Measurements from ENCODE around the gene PRKN. TPM values are rescaled to one million over a fixed set of nuclear protein-coding genes. Genes with fewer than 3 reads are reported as not detected.

Gene PRKN
- total and polyA plus RNA-seq, 2 experiments from 2014 or later: 1.2 to 2.3 TPM

GRCh38 chr6:162491637-162492036 is 235.9 kb downstream of the PRKN start:
- in situ Hi-C loops (cut with MboI): no loop called here
- H2AFZ ChIP-seq: no peak overlapping the region
- H3K4me3 ChIP-seq: no peak overlapping the region
- TF ChIP-seq EZH2phosphoT487 (IDR thresholded peaks at IDR 0.05; ENCODE audit: insufficient read depth, low read depth) (no peak), EZH2 (IDR thresholded peaks at IDR 0.05; ENCODE audit: insufficient read depth, poor library complexity, severe bottlenecking) (no peak)
- no peaks in the 10 kb centered on the region for H3K79me2 ChIP-seq (ENCODE audit: insufficient read depth)
- DNase-seq: no peak
- no peak overlapping the region for H3K27ac ChIP-seq
- no peaks in the 10 kb centered on the region for H3K27me3 ChIP-seq (replicated peaks; ENCODE audit: insufficient read depth)
- H3F3A ChIP-seq (ENCODE audit: insufficient read depth): no peaks in the 10 kb centered on the region
- 52 to 57% methylated on average over 9 of the region's 9 CpGs for WGBS, 2 experiments (ENCODE audit: low coverage in 1 of 2, low lambda C conversion rate in 2 of 2, missing lambda C conversion rate in 2 of 2)
- no peaks in the 10 kb centered on the region for H4K20me1 ChIP-seq (ENCODE audit: insufficient read depth)
- no peak overlapping the region for H3K4me2 ChIP-seq (ENCODE audit: unreplicated experiment)
- no peaks in the 10 kb centered on the region for H3K9me2 ChIP-seq (ENCODE audit: insufficient read depth)
- H3K4me1 ChIP-seq (ENCODE audit: insufficient read depth): no peaks in the 10 kb centered on the region
- H3K9me3 ChIP-seq (ENCODE audit: low read depth): no peaks in the 10 kb centered on the region
- no peak overlapping the region for H3K9ac ChIP-seq
- H3K36me3 ChIP-seq (ENCODE audit: low read depth): no peaks in the 10 kb centered on the region

DNA sequence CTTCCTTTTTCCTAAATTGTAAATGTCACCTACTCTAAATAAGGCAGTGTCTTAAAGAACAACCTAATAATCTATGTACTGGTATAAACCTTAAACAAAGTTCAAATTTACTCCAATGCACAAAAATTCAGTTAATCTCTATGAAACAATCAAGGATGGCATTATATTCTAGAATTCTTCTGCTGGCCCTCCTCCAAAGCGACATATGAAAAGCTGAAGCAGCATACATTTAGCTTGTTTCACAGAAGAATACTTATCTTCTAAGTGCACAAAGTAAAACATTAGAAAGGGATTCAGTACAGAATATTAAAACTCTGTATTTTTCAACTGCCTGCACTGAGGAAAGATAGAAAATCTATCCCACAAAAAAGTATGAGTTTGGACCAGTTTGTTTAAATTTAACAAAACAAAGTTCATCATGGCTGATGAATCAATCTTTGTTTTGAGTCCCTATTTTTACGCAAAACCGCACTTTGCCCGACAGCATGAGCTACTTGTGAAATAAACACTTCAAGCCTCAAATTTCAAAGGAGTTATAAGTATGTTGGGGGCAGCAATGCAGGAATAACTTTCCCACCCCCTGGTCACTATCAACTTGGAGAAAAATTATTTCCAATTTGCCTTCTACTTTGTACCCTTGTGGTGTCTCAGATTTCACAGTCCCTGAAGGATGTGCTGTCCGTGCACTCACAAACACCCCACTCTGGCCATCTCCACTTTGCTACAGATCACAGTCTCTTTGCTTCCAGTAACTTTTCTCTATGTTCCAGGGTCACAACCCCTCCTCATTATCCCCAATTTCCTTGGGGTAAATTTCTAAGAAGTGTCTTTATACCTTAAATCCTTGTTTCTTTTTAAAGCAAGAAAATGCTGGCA is 238.2 kb downstream of the PRKN start:
- no peaks in the 10 kb centered on the region for H3K9me3 ChIP-seq (ENCODE audit: low read depth)
- H4K20me1 ChIP-seq (ENCODE audit: insufficient read depth): no peaks in the 10 kb centered on the region

GRCh38 chr6:162488444-162488843 is 239.1 kb downstream of the PRKN start:
- Histone ChIP-seq H3K9me2 (ENCODE audit: insufficient read depth) (no peaks in the 10 kb centered on the region), H3K9me3 (ENCODE audit: low read depth) (no peaks in the 10 kb centered on the region), H3K27me3 (replicated peaks; ENCODE audit: insufficient read depth) (no peaks in the 10 kb centered on the region), H3K4me2 (ENCODE audit: unreplicated experiment) (no peak overlapping the region), H3K79me2 (ENCODE audit: insufficient read depth) (no peaks in the 10 kb centered on the region), H4K20me1 (ENCODE audit: insufficient read depth) (no peaks in the 10 kb centered on the region), H3K4me1 (ENCODE audit: insufficient read depth) (no peaks in the 10 kb centered on the region), H3K9ac (no peak overlapping the region), H3K27ac (no peak overlapping the region), H2AFZ (no peak overlapping the region), H3K4me3 (no peak overlapping the region), H3K36me3 (ENCODE audit: low read depth) (no peaks in the 10 kb centered on the region), H3F3A (ENCODE audit: insufficient read depth) (no peaks in the 10 kb centered on the region)
- WGBS, 2 experiments (ENCODE audit: low coverage in 1 of 2, low lambda C conversion rate in 2 of 2, missing lambda C conversion rate in 2 of 2): 72 to 74% methylated on average over 6 of the region's 6 CpGs
- TF ChIP-seq EZH2phosphoT487 (IDR thresholded peaks at IDR 0.05; ENCODE audit: insufficient read depth, low read depth): no peak
- no peak for TF ChIP-seq EZH2 (IDR thresholded peaks at IDR 0.05; ENCODE audit: insufficient read depth, poor library complexity, severe bottlenecking)
- no peak for DNase-seq
- in situ Hi-C loops (cut with MboI): no loop called here

More for the DNA sequence above, 238.2 kb downstream of the PRKN start:
- Histone ChIP-seq H3K79me2 (ENCODE audit: insufficient read depth) (no peaks in the 10 kb centered on the region), H3K9ac (no peak overlapping the region), H3K4me1 (ENCODE audit: insufficient read depth) (no peaks in the 10 kb centered on the region), H2AFZ (no peak overlapping the region), H3F3A (ENCODE audit: insufficient read depth) (no peaks in the 10 kb centered on the region), H3K4me3 (no peak overlapping the region), H3K4me2 (ENCODE audit: unreplicated experiment) (no peak overlapping the region), H3K27me3 (replicated peaks; ENCODE audit: insufficient read depth) (no peaks in the 10 kb centered on the region), H3K27ac (no peak overlapping the region), H3K9me2 (ENCODE audit: insufficient read depth) (no peaks in the 10 kb centered on the region), H3K36me3 (ENCODE audit: low read depth) (no peaks in the 10 kb centered on the region)
- WGBS, 2 experiments (ENCODE audit: low coverage in 1 of 2, low lambda C conversion rate in 2 of 2, missing lambda C conversion rate in 2 of 2): 69 to 73% methylated on average over 5 of the region's 5 CpGs
- no peak for TF ChIP-seq EZH2phosphoT487 (IDR thresholded peaks at IDR 0.05; ENCODE audit: insufficient read depth, low read depth)
- TF ChIP-seq EZH2 (IDR thresholded peaks at IDR 0.05; ENCODE audit: insufficient read depth, poor library complexity, severe bottlenecking): no peak
- in situ Hi-C loops (cut with MboI): no loop called here
- DNase-seq: no peak

DNA sequence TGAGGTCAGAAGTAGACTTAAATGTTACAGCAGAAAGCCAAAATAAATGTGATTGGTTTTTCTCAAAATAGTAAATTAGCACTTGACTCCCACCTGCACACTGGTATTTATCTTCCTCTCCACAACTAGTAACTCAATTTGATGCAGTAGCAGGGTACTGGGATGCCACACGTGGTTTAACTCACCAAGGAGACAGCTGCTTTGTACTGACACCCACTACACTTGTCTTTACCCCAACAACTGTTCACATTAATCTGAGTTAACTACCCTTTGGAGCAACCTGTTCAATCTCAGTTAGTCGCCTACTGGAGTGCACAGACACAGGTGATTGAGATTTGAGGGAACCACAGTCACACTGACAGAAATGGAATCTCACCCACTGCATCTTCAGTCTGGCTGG is 242.1 kb downstream of the PRKN start:
- 33 to 56% methylated on average over 2 of the region's 2 CpGs for WGBS, 2 experiments (ENCODE audit: low coverage in 1 of 2, low lambda C conversion rate in 2 of 2, missing lambda C conversion rate in 2 of 2)

More for the DNA sequence above, 242.1 kb downstream of the PRKN start:
- no peak overlapping the region for H3K4me2 ChIP-seq (ENCODE audit: unreplicated experiment)
- no peaks in the 10 kb centered on the region for H3K27me3 ChIP-seq (replicated peaks; ENCODE audit: insufficient read depth)
- no peaks in the 10 kb centered on the region for H4K20me1 ChIP-seq (ENCODE audit: insufficient read depth)
- no peak overlapping the region for H3K9ac ChIP-seq
- no peaks in the 10 kb centered on the region for H3K9me2 ChIP-seq (ENCODE audit: insufficient read depth)
- no peak overlapping the region for H3K4me3 ChIP-seq
- no peaks in the 10 kb centered on the region for H3K79me2 ChIP-seq (ENCODE audit: insufficient read depth)
- no peaks in the 10 kb centered on the region for H3K4me1 ChIP-seq (ENCODE audit: insufficient read depth)
- TF ChIP-seq EZH2 (IDR thresholded peaks at IDR 0.05; ENCODE audit: insufficient read depth, poor library complexity, severe bottlenecking) (no peak), EZH2phosphoT487 (IDR thresholded peaks at IDR 0.05; ENCODE audit: insufficient read depth, low read depth) (no peak)
- no peak overlapping the region for H2AFZ ChIP-seq
- in situ Hi-C loops (cut with MboI): no loop called here
- no peaks in the 10 kb centered on the region for H3K36me3 ChIP-seq (ENCODE audit: low read depth)
- H3K27ac ChIP-seq: no peak overlapping the region
- no peak for DNase-seq
- no peaks in the 10 kb centered on the region for H3K9me3 ChIP-seq (ENCODE audit: low read depth)
- H3F3A ChIP-seq (ENCODE audit: insufficient read depth): no peaks in the 10 kb centered on the region
